Adipocyte (in vitro differentiated cells): ENCODE data around the gene SLC6A3.

Source experiments
- DNase-seq: peaks from one replicate; pipeline ENCODE4 v3.0.0-alpha.2; 2015; ENCODE audit warnings: low read depth
- H3K27me3 ChIP-seq: replicated peaks from 2 replicates; pipeline ENCODE4 v1.7.0; 2013; ENCODE audit warnings: mild to moderate bottlenecking, low read length, moderate library complexity; ENCODE audit not compliant: control insufficient read depth, insufficient read depth
- H3K36me3 ChIP-seq: 2 replicates; pipeline ENCODE4 v1.7.0; 2013; ENCODE audit warnings: low read length, mild to moderate bottlenecking, moderate library complexity; ENCODE audit not compliant: control insufficient read depth, insufficient read depth, severe bottlenecking
- H3K4me1 ChIP-seq: 2 replicates; pipeline ENCODE4 v1.7.0; 2013; ENCODE audit warnings: mild to moderate bottlenecking, low read length, moderate library complexity; ENCODE audit not compliant: control insufficient read depth, insufficient read depth
- H3K4me3 ChIP-seq: 2 replicates; pipeline ENCODE4 v1.7.0; 2013; ENCODE audit warnings: mild to moderate bottlenecking, low read length, moderate library complexity
- H3K9ac ChIP-seq: 2 replicates; pipeline ENCODE4 v1.7.0; 2013; ENCODE audit warnings: mild to moderate bottlenecking, low read length, moderate library complexity
- H3K9me3 ChIP-seq: 2 replicates; pipeline ENCODE4 v1.7.0; 2013; ENCODE audit warnings: mild to moderate bottlenecking, low read length, moderate library complexity; ENCODE audit not compliant: control insufficient read depth

Gene SLC6A3

GRCh38 chr5:1415626-1416360 lies 29.4 kb downstream of the SLC6A3 start:
- Histone ChIP-seq H3K36me3 (no peaks in the 10 kb centered on the region), H3K27me3 (peaks cover 33% of the 10 kb centered on the region), H3K9me3 (peaks cover 7% of the 10 kb centered on the region), H3K4me1 (peaks cover 9% of the 10 kb centered on the region), H3K9ac (no peak overlapping the region), H3K4me3 (no peak overlapping the region)
- no peak for DNase-seq

- Histone ChIP-seq H3K4me3 (no peak overlapping the region), H3K9me3 (peaks cover 7% of the 10 kb centered on the region), H3K36me3 (no peaks in the 10 kb centered on the region), H3K9ac (no peak overlapping the region), H3K27me3 (peaks cover 37% of the 10 kb centered on the region), H3K4me1 (peaks cover 1% of the 10 kb centered on the region)
- DNase-seq, result no peak
Measured at GRCh38 chr5:1415059-1415425, 30.2 kb downstream of the SLC6A3 start.

GRCh38 chr5:1414311-1415058 lies 30.8 kb downstream of the SLC6A3 start:
- no peak overlapping the region for H3K9ac ChIP-seq
- no peak for DNase-seq
- H3K9me3 ChIP-seq, result peaks cover 7% of the 10 kb centered on the region
- H3K36me3 ChIP-seq, result no peaks in the 10 kb centered on the region
- H3K27me3 ChIP-seq, result peaks cover 37% of the 10 kb centered on the region
- no peaks in the 10 kb centered on the region for H3K4me1 ChIP-seq
- no peak overlapping the region for H3K4me3 ChIP-seq

- Histone ChIP-seq H3K36me3 (no peaks in the 10 kb centered on the region), H3K9me3 (peaks cover 3% of the 10 kb centered on the region), H3K4me3 (no peak overlapping the region), H3K4me1 (no peaks in the 10 kb centered on the region), H3K27me3 (peaks cover 37% of the 10 kb centered on the region), H3K9ac (no peak overlapping the region)
- DNase-seq, result no peak
Measured at GRCh38 chr5:1413611-1414241, 31.5 kb downstream of the SLC6A3 start.

GRCh38 chr5:1413211-1413610 lies 32.0 kb downstream of the SLC6A3 start:
- Histone ChIP-seq H3K9me3 (no peaks in the 10 kb centered on the region), H3K27me3 (peaks cover 38% of the 10 kb centered on the region), H3K4me1 (no peaks in the 10 kb centered on the region), H3K9ac (no peak overlapping the region), H3K4me3 (no peak overlapping the region), H3K36me3 (no peaks in the 10 kb centered on the region)
- no peak for DNase-seq

- Histone ChIP-seq H3K36me3 (no peaks in the 10 kb centered on the region), H3K27me3 (peaks cover 40% of the 10 kb centered on the region), H3K4me1 (no peaks in the 10 kb centered on the region), H3K9ac (no peak overlapping the region), H3K4me3 (no peak overlapping the region), H3K9me3 (no peaks in the 10 kb centered on the region)
- no peak for DNase-seq
Measured at GRCh38 chr5:1412621-1413020, 32.6 kb downstream of the SLC6A3 start.

- Histone ChIP-seq H3K27me3 (peaks cover 44% of the 10 kb centered on the region), H3K9me3 (no peaks in the 10 kb centered on the region), H3K4me3 (no peak overlapping the region), H3K4me1 (no peaks in the 10 kb centered on the region), H3K9ac (no peak overlapping the region), H3K36me3 (no peaks in the 10 kb centered on the region)
- DNase-seq, result no peak
Measured at GRCh38 chr5:1412163-1412562, 33.1 kb downstream of the SLC6A3 start.

GRCh38 chr5:1411099-1411498 lies 34.1 kb downstream of the SLC6A3 start:
- no peak for DNase-seq

GRCh38 chr5:1410156-1411014 lies 34.9 kb downstream of the SLC6A3 start:
- Histone ChIP-seq H3K27me3 (peaks cover 47% of the 10 kb centered on the region), H3K9ac (no peak overlapping the region), H3K4me1 (no peaks in the 10 kb centered on the region), H3K36me3 (no peaks in the 10 kb centered on the region), H3K9me3 (no peaks in the 10 kb centered on the region), H3K4me3 (no peak overlapping the region)
- DNase-seq, result no peak

More at GRCh38 chr5:1411099-1411498, 34.1 kb downstream of the SLC6A3 start:
- Histone ChIP-seq H3K27me3 (peaks cover 46% of the 10 kb centered on the region), H3K36me3 (no peaks in the 10 kb centered on the region), H3K4me3 (no peak overlapping the region), H3K9me3 (no peaks in the 10 kb centered on the region), H3K9ac (no peak overlapping the region), H3K4me1 (no peaks in the 10 kb centered on the region)

GRCh38 chr5:1409381-1410110 lies 35.7 kb downstream of the SLC6A3 start:
- no peaks in the 10 kb centered on the region for H3K36me3 ChIP-seq
- H3K27me3 ChIP-seq, result peaks cover 42% of the 10 kb centered on the region
- peak; percentile 44 for DNase-seq
- no peak overlapping the region for H3K9ac ChIP-seq
- H3K4me3 ChIP-seq, result no peak overlapping the region
- no peaks in the 10 kb centered on the region for H3K9me3 ChIP-seq
- H3K4me1 ChIP-seq, result no peaks in the 10 kb centered on the region
